GM13977 (cell line): ENCODE measurements around the gene MRAP2.
A peak's percentile ranks its signal among the peaks of the same experiment; 100 is the strongest.

ENCODE experiments used
- DNase-seq: peaks from one replicate; pipeline ENCODE4 v3.0.0; 2012; ENCODE audit warnings: low spot score
- CTCF ChIP-seq: IDR thresholded peaks from 2 replicates; pipeline ENCODE4 v1.5.1; 2012; ENCODE audit warnings: mild to moderate bottlenecking, control low read depth; ENCODE audit not compliant: insufficient read depth; ENCODE audit errors: extremely low read depth, missing control alignments
- in situ Hi-C: fragments of 300-500 bp; cut with MboI; formaldehyde crosslinking; loops from one replicate; pipeline ENCODE4 v1.12.0; 2022; ENCODE audit warnings: low sequenced_read_pairs, low pct_unique_long_range_greater_than_20kb, mixed read lengths, inconsistent platforms; ENCODE audit not compliant: unreplicated experiment

The MRAP2 gene

DNA sequence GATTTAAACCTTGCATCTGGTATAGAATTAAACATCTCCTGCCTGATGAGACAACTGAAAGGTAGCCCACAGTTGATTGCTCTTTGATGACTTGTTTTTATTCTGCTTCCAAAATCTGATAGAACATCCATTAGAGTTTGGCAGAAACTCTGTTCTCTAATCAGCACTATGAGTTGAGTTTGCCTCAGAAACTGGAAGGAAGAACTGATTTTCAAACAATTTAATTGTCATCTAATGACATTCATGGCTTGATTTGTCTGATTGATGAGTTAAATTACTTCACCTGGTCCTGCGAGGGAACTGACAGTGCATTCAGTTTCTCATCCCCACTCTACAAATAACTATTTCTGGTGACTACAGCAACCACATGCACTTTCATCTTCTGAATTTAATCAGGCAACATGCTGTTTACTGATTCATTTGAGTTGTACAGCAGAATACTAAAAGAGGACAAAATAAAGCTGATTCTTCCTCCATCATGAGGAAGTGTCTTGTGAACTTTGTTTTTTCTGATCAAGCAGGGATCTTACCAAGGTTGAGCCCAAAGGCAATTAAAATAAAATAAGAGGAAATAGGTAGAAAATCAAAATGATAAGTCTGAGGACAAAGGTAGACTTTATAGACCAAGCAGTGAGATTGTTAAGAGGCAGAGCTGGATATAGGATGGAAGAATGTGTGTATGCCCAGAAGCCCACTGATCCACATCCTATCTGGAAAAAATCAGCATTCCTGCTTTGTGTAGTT is 15.7 kb upstream of the MRAP2 start:
- peak; percentile 27 for DNase-seq
- in situ Hi-C loops: no loop called here
- no peak for TF ChIP-seq CTCF

GRCh38 chr6:84018453-84019061 is 15.0 kb upstream of the MRAP2 start:
- DNase-seq: no peak
- in situ Hi-C loops: no loop called here
- no peak for TF ChIP-seq CTCF

DNA sequence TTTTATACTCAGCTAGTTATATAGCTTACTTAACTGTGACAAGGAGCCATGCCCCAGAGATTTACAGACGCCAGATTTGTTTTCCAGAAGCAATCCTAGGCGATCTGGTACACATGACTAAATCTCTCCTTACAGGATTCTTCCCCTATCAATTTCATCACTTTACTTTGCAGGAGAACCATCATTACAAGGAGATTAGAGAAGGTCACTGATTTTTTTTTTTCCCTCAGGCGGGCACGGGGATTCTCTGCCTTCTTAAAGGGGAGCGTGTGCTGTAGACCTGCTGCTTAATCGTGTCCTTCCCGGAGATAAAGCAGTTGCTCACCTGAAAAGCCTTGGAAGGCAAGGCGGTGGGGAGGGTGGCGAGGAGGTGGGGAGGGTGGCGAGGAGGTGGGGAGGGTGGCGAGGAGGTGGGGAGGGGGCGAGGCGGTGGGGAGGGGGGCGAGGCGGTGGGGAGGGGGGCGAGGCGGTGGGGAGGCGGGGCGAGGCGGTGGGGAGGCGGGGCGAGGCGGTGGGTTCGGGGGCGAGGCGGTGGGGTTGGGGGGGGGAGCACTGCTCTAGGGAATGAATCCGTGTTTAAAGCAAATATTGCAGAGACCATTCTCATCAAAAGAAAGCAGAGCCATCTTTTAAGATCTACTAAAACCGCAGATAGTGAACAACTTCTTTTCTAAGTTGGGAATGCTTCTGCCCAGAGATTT is 14.3 kb upstream of the MRAP2 start:
- no peak for TF ChIP-seq CTCF
- in situ Hi-C loops: no loop called here
- DNase-seq: no peak

- in situ Hi-C loops: no loop called here
- no peak for TF ChIP-seq CTCF
- DNase-seq: no peak
These were observed 13.7 kb upstream of the MRAP2 start for GRCh38 chr6:84019842-84020211.

DNA sequence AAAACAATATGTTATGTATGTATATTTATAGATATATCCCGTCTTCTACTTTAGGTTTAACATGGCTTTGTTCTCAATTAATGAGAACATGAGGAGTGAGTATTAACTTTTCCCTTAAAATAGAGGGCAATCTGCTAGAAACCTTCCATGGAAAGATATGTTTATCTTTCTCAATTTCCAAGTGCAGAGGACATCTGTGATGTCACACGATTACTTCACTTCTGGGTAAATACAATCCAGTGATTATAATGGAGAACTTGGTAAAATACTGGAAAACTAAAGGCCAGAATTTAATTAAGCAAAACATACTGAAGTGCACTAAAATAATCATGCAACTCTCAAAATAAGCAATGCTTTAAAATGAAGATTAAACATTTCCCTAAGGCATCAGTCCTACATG is 11.9 kb upstream of the MRAP2 start:
- in situ Hi-C loops: no loop called here
- DNase-seq: no peak
- no peak for TF ChIP-seq CTCF

- TF ChIP-seq CTCF: no peak
- DNase-seq: no peak
- in situ Hi-C loops: no loop called here
These were observed 6.8 kb upstream of the MRAP2 start for GRCh38 chr6:84026721-84027164.
